GM19035 (cell line): ENCODE results near the gene IQUB.
"Not testable (repeated sequence)": the region's sequence is repeated elsewhere in the genome, so short reads cannot be mapped to it uniquely, and the experiment has no call there.

Experiments
- ATAC-seq: cut with Tn5 transposase; IDR thresholded peaks from one replicate; pipeline ENCODE4 v1.9.1; 2021; ENCODE audit not compliant: unreplicated experiment

The IQUB gene

GRCh38 chr7:123548406-123548805, 14.0 kb upstream of the IQUB start:
- no peak for ATAC-seq

- no peak for ATAC-seq
These were observed 5.5 kb upstream of the IQUB start for GRCh38 chr7:123539871-123540270.

- ATAC-seq, result no peak
These were observed 4.5 kb upstream of the IQUB start for GRCh38 chr7:123538897-123539296.

- no peak for ATAC-seq
These were observed 3.9 kb upstream of the IQUB start for GRCh38 chr7:123538189-123538714.

- ATAC-seq, result no peak
These were observed 2.7 kb upstream of the IQUB start for GRCh38 chr7:123537026-123537642.

- no peak for ATAC-seq
These were observed 1.1 kb upstream of the IQUB start for GRCh38 chr7:123535517-123535916.

- ATAC-seq, result peak; percentile 13
These were observed 439 bp downstream of the IQUB start for GRCh38 chr7:123533929-123534382.

GRCh38 chr7:123533553-123533917, 860 bp downstream of the IQUB start:
- no peak for ATAC-seq

- ATAC-seq, result not testable (repeated sequence)
These were observed 1.4 kb downstream of the IQUB start for GRCh38 chr7:123532788-123533552.

GRCh38 chr7:123532343-123532742, 2.1 kb downstream of the IQUB start:
- not testable (repeated sequence) for ATAC-seq

- not testable (repeated sequence) for ATAC-seq
These were observed 4.3 kb downstream of the IQUB start for GRCh38 chr7:123530035-123530591.

GRCh38 chr7:123528265-123528664, 6.1 kb downstream of the IQUB start:
- no peak for ATAC-seq

GRCh38 chr7:123527712-123528225, 6.6 kb downstream of the IQUB start:
- ATAC-seq, result not testable (repeated sequence)

- ATAC-seq, result not testable (repeated sequence)
These were observed 7.9 kb downstream of the IQUB start for GRCh38 chr7:123526533-123526932.

GRCh38 chr7:123522066-123522465, 12.3 kb downstream of the IQUB start:
- ATAC-seq, result no peak

- no peak for ATAC-seq
These were observed 29.2 kb downstream of the IQUB start for GRCh38 chr7:123505221-123505620.

- ATAC-seq, result no peak
These were observed 32.2 kb downstream of the IQUB start for GRCh38 chr7:123502201-123502600.

GRCh38 chr7:123500878-123501489, 33.4 kb downstream of the IQUB start:
- no peak for ATAC-seq

GRCh38 chr7:123499211-123499970, 35.0 kb downstream of the IQUB start:
- no peak for ATAC-seq

GRCh38 chr7:123498601-123499000, 35.8 kb downstream of the IQUB start:
- no peak for ATAC-seq

GRCh38 chr7:123498031-123498430, 36.4 kb downstream of the IQUB start:
- ATAC-seq, result no peak
